Measurements from ENCODE around the gene SMIM38.

SMIM38 gene

DNA sequence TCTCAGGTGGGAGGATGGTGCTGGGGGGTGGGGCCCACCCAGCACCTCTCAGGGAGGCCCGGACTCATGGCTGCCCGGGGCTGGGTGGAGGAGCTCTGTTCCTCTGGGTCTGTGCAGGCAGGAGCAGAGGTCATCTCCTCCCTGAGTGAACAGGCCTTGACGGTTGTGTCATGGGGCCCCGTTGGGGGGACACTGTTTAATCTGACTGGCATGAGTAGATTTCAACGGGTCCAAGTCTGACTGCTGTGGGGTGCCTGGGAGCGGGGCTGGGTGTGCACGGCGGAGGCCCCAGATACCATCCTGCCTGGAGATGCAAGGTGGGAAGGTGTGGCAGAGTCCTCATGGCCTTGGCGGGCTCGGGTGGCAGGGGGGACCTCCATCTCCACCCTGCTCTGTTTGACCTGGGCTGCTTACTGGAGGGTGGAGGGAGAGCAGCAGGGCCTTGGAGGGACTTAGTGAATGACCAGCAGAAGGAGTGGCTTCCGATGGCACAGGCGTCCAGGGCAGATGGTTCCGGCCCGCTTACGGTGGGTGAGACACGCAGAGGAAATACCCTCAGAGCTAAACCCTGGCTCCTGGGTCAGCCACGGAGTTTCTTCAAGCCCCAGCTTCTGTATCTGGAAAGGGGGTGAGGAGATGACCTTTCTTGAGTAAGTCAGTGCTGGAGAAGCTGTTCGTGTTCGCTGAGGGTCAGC lies 48.7 kb downstream of the SMIM38 start:
- DNase-seq (ENCODE audit: low read depth): no peak

- no peak for DNase-seq (ENCODE audit: low read depth)
These were observed 49.4 kb downstream of the SMIM38 start for GRCh38 chr11:69204941-69205742.

All from iris pigment epithelial cell (primary cell).